Colonic mucosa (tissue), 4 donors: ENCODE results near the gene STX7. TPM values are rescaled to one million over a fixed set of nuclear protein-coding genes. Genes with fewer than 3 reads are reported as not detected.

Experiments
- DNase-seq: peaks from one replicate; pipeline ENCODE4 v3.0.0-alpha.2; 2020
- H3K27ac ChIP-seq: fragments of 200-600 bp; one replicate; pipeline ENCODE4 v1.8.0; 2021
- H3K27me3 ChIP-seq: fragments of 200-600 bp; one replicate; pipeline ENCODE4 v1.8.0; 2021
- H3K36me3 ChIP-seq: fragments of 200-600 bp; one replicate; pipeline ENCODE4 v1.8.0; 2021
- H3K4me1 ChIP-seq: fragments of 200-600 bp; one replicate; pipeline ENCODE4 v1.8.0; 2021; ENCODE audit warnings: mild to moderate bottlenecking
- H3K4me3 ChIP-seq: fragments of 200-600 bp; one replicate; pipeline ENCODE4 v1.8.0; 2021
- H3K9ac ChIP-seq, 2 donors: one replicate each; pipeline ENCODE4 v1.7.0; 2013; ENCODE audit warnings: control low read depth in 2 of 2, low read depth in 2 of 2, low read length in 2 of 2
- H3K9me3 ChIP-seq: fragments of 200-600 bp; one replicate; pipeline ENCODE4 v1.8.0; 2021
- intact Hi-C: fragments of 100-400 bp; cut with DNase I; formaldehyde crosslinking; loops from one replicate; pipeline ENCODE4 v1.14.1; 2022
- total RNA-seq, 2 donors: library from RNA; stranded (reverse); fragmentation: NEBNext Ultra II Directional in 1 of 2; extraction: Animal tissue kit (Norgen Biotek cat#: 25700) in 1 of 2; gene quantifications; one replicate each; pipeline ENCODE4 v1.2.1, GENCODE V29; 2021
- TF ChIP-seq, protein P1 (sequence below): fragments of 200-600 bp; IDR thresholded peaks from one replicate; pipeline ENCODE4 v1.8.0; 2022; ENCODE audit warnings: antibody characterized with exemption, mild to moderate bottlenecking
- donor health status: healthy.
- donor health status: DM: no; HTN: no; CAD: no.
- donor health status: DM: no; HTN: no; CAD: no.

Gene STX7
- total RNA-seq, 2 donors from 2014 or later, result 30.5 to 52.8 TPM

DNA sequence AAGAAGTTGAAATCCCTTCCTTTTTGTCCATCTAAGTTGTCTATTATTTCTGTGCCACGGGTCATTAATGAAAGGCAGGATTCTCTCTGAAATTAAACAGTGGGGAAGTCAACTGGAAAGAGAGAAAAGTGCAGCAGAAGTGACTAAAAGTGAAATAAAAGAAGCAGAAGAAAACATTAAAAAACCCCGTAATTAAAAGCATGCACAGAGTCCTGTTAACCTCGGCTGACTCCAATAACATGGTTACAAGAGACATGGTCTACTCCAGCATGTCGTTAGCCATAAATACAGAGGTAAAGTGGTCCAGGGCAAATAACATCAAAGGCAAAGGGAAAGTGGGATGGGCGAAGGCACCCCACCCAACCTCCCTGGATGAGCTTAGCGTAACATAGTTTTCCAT, 98.6 kb downstream of the STX7 start:
- TF ChIP-seq, protein P1, sequence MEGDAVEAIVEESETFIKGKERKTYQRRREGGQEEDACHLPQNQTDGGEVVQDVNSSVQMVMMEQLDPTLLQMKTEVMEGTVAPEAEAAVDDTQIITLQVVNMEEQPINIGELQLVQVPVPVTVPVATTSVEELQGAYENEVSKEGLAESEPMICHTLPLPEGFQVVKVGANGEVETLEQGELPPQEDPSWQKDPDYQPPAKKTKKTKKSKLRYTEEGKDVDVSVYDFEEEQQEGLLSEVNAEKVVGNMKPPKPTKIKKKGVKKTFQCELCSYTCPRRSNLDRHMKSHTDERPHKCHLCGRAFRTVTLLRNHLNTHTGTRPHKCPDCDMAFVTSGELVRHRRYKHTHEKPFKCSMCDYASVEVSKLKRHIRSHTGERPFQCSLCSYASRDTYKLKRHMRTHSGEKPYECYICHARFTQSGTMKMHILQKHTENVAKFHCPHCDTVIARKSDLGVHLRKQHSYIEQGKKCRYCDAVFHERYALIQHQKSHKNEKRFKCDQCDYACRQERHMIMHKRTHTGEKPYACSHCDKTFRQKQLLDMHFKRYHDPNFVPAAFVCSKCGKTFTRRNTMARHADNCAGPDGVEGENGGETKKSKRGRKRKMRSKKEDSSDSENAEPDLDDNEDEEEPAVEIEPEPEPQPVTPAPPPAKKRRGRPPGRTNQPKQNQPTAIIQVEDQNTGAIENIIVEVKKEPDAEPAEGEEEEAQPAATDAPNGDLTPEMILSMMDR, result no peak
- no peak for DNase-seq
- no peaks in the 10 kb centered on the region for H3K9me3 ChIP-seq
- H3K9ac ChIP-seq, result no peak overlapping the region
- no peak overlapping the region for H3K4me3 ChIP-seq
- no peaks in the 10 kb centered on the region for H3K4me1 ChIP-seq
- no peak overlapping the region for H3K27ac ChIP-seq
- intact Hi-C loops, result no loop called here
- H3K27me3 ChIP-seq, result no peaks in the 10 kb centered on the region
- no peaks in the 10 kb centered on the region for H3K36me3 ChIP-seq

DNA sequence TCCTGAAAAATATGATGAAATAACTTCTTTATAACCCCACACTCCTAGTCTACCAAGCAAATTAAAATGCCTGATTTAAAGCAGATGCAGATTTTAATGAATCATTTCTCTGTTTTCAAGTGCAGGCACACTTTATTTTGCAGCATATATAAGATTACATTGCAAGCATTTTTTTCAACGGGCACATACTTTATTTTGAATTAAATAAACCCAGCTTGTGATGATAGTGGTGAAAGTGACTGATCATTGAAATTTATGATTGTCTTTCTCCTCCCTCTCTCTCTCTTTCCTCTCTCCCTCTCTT, 99.5 kb downstream of the STX7 start:
- Histone ChIP-seq H3K4me3 (no peak overlapping the region), H3K4me1 (no peaks in the 10 kb centered on the region), H3K9ac (no peak overlapping the region), H3K27me3 (no peaks in the 10 kb centered on the region), H3K36me3 (no peaks in the 10 kb centered on the region), H3K27ac (no peak overlapping the region), H3K9me3 (no peaks in the 10 kb centered on the region)
- intact Hi-C loops, result no loop called here
- TF ChIP-seq, protein P1, result no peak
- DNase-seq, result no peak

DNA sequence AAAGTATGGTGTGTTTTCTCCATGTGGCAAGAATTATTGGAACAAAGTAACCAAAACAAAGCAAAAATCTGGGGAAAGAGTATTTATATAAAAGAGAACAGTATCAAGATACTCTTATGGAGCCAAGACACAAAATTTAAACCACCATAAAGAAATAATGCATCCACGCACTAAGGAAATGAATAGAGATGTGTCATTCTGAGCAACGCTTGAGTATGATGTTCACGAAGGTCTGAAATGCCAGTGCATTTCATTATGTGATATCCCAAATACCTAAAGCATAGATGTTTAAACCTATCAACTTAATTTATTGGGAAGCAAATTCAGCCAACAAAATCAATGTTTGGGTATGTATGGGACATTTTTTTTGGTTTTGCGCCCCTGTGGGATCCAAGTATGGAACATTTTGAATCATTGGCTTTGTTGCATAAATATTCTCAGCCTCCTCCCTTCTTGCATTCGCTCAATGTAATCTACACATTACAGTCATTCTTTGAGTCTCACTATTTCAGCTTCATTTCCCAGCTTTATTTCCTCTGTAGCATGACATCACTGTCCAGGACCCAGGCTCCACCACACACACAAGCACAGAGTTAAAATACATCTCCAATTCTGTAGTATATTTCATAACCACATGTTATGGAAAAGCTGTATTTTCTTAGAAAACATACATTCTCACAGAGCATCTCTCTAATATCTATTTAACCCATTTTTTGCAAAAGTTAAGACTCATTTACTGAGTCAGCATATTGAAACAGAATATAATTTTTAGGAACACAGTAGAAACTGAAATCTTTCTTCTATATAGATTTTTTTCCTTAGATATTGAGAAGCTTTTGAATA, 100.0 kb downstream of the STX7 start:
- TF ChIP-seq, protein P1, result no peak
- Histone ChIP-seq H3K4me3 (no peak overlapping the region), H3K9me3 (no peaks in the 10 kb centered on the region), H3K4me1 (no peaks in the 10 kb centered on the region), H3K36me3 (no peaks in the 10 kb centered on the region), H3K27me3 (no peaks in the 10 kb centered on the region), H3K9ac (no peak overlapping the region), H3K27ac (no peak overlapping the region)
- DNase-seq, result no peak
- intact Hi-C loops, result no loop called here

GRCh38 chr6:132411296-132411695, 101.6 kb downstream of the STX7 start:
- Histone ChIP-seq H3K4me1 (no peaks in the 10 kb centered on the region), H3K9me3 (no peaks in the 10 kb centered on the region), H3K36me3 (no peaks in the 10 kb centered on the region), H3K27me3 (no peaks in the 10 kb centered on the region), H3K27ac (no peak overlapping the region), H3K9ac (no peak overlapping the region), H3K4me3 (no peak overlapping the region)
- intact Hi-C loops, result no loop called here
- TF ChIP-seq, protein P1, result no peak
- no peak for DNase-seq

DNA sequence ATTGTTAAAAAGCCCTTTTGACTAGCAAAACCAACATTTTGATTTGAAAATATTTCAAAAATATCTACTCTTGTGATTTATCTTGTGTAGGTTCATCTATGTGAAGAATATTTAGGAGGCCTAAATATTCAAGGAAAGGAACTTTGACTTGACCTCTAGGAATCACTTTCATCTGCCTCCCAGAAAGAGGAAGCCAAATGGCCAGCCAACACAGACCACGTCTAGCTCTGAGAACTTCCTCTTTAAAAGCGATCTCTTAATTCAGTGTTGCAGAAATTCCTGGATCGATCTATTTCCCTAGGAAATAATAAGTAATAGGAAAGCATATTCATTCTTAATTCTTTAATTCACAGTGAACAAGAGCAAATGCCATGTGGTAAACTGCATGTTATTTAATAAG, 102.1 kb downstream of the STX7 start:
- no peaks in the 10 kb centered on the region for H3K4me1 ChIP-seq
- no peak for DNase-seq
- no peak overlapping the region for H3K9ac ChIP-seq
- H3K27me3 ChIP-seq, result no peaks in the 10 kb centered on the region
- no peak overlapping the region for H3K4me3 ChIP-seq
- TF ChIP-seq, protein P1, result no peak
- intact Hi-C loops, result no loop called here
- no peaks in the 10 kb centered on the region for H3K36me3 ChIP-seq
- H3K27ac ChIP-seq, result no peak overlapping the region
- no peaks in the 10 kb centered on the region for H3K9me3 ChIP-seq
